Esophagus muscularis mucosa (tissue), 3 donors: ENCODE data around the gene KSR1.

Experiments used
- POLR2A ChIP-seq: fragments of 450-650 bp; IDR thresholded peaks from one replicate; pipeline ENCODE4 v1.6.1; 2017; ENCODE audit warnings: antibody characterized with exemption, moderate library complexity, mild to moderate bottlenecking, low read depth
- POLR2AphosphoS5 ChIP-seq, 2 donors: sonication (generic); formaldehyde crosslinking; IDR thresholded peaks; one replicate each; pipeline ENCODE4 v1.6.1; 2017; ENCODE audit warnings: antibody characterized with exemption in 2 of 2
- TF ChIP-seq, protein P1 (sequence below), 3 experiments: fragments of 200-600 bp in 2 of 3; fragments of 450-650 bp in 1 of 3; sonication (generic) in 2 of 3; IDR thresholded peaks; one replicate each; pipeline ENCODE4 v1.5.1; 2017 to 2019; ENCODE audit warnings: antibody characterized with exemption in 3 of 3, mild to moderate bottlenecking in 2 of 3, moderate library complexity in 1 of 3

DNA sequence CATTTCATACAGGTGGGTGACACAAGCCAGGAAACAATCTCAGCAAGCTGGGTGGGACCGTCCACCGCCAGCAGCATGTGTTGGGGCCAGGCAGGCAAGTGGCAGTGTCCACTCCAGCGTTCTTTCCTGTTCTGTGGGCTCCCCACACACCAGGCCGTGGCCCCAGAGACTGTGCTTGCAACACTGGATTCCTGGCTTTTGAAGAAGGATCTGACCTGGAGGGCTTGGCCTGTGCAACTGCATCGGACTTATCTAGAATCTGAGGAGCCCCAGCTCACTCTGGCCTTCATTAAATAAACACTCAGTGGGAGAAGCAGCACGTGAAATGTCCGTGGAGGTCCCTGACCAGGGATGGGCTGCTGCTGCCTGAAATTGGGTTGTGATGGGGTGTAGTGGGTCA lies 3.2 kb downstream of the KSR1 start:
- TF ChIP-seq, protein P1, sequence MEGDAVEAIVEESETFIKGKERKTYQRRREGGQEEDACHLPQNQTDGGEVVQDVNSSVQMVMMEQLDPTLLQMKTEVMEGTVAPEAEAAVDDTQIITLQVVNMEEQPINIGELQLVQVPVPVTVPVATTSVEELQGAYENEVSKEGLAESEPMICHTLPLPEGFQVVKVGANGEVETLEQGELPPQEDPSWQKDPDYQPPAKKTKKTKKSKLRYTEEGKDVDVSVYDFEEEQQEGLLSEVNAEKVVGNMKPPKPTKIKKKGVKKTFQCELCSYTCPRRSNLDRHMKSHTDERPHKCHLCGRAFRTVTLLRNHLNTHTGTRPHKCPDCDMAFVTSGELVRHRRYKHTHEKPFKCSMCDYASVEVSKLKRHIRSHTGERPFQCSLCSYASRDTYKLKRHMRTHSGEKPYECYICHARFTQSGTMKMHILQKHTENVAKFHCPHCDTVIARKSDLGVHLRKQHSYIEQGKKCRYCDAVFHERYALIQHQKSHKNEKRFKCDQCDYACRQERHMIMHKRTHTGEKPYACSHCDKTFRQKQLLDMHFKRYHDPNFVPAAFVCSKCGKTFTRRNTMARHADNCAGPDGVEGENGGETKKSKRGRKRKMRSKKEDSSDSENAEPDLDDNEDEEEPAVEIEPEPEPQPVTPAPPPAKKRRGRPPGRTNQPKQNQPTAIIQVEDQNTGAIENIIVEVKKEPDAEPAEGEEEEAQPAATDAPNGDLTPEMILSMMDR (IDR thresholded peaks at IDR 0.05) = no peak
- no peak for TF ChIP-seq POLR2A
- no peak for TF ChIP-seq POLR2AphosphoS5 (IDR thresholded peaks at IDR 0.05)
